ENCODE results near the gene LPAR4. TPM values are rescaled to one million over a fixed set of nuclear protein-coding genes. Genes with fewer than 3 reads are reported as not detected.
"Not testable (repeated sequence)": the region's sequence is repeated elsewhere in the genome, so short reads cannot be mapped to it uniquely, and the experiment has no call there.

The LPAR4 gene
- not detected in 2 replicates for total RNA-seq

- intact Hi-C loops (cut with micrococcal nuclease), result no loop called here
Observed at GRCh38 chrX:78747489-78747888, at the start of gene LPAR4. LPAR4 (plus strand) TSS chrX:78747720; CDS start chrX:78754870, 7,150 bp downstream.

- intact Hi-C loops (cut with micrococcal nuclease), result loop anchor here (5.0 kb wide), 2 partner anchors 149 to 376 kb away; no protein-coding TSS in a partner anchor
Observed at GRCh38 chrX:78706071-78706470, 41.4 kb upstream of the LPAR4 start.

- intact Hi-C loops (cut with micrococcal nuclease), result loop anchor here (5.0 kb wide), 2 partner anchors 151 to 374 kb away; no protein-coding TSS in a partner anchor
Observed at GRCh38 chrX:78708262-78708661, 39.3 kb upstream of the LPAR4 start.

- intact Hi-C loops (cut with micrococcal nuclease), result loop anchor here (5.0 kb wide), 2 partner anchors 152 to 373 kb away; no protein-coding TSS in a partner anchor
Observed at GRCh38 chrX:78708816-78709215, 38.7 kb upstream of the LPAR4 start.

GRCh38 chrX:78710171-78710570 lies 37.3 kb upstream of the LPAR4 start:
- intact Hi-C loops (cut with micrococcal nuclease), result no loop called here

- intact Hi-C loops (cut with micrococcal nuclease), result no loop called here
Observed at GRCh38 chrX:78712336-78712735, 35.2 kb upstream of the LPAR4 start.

GRCh38 chrX:78725287-78725686 lies 22.2 kb upstream of the LPAR4 start:
- intact Hi-C loops (cut with micrococcal nuclease), result no loop called here

- intact Hi-C loops (cut with micrococcal nuclease), result no loop called here
Observed at GRCh38 chrX:78746496-78746895, 1.0 kb upstream of the LPAR4 start.

GRCh38 chrX:78747971-78748370 lies 451 bp downstream of the LPAR4 start:
- intact Hi-C loops (cut with micrococcal nuclease), result no loop called here

- intact Hi-C loops (cut with micrococcal nuclease), result no loop called here
Observed at GRCh38 chrX:78748846-78749245, 1.3 kb downstream of the LPAR4 start.

- intact Hi-C loops (cut with micrococcal nuclease), result no loop called here
Observed at GRCh38 chrX:78753571-78753970, 6.1 kb downstream of the LPAR4 start.

- intact Hi-C loops (cut with micrococcal nuclease), result no loop called here
Observed at GRCh38 chrX:78754917-78755316, 7.4 kb downstream of the LPAR4 start.

GRCh38 chrX:78759081-78759480 lies 11.6 kb downstream of the LPAR4 start:
- intact Hi-C loops (cut with micrococcal nuclease), result no loop called here

GRCh38 chrX:78769101-78769755 lies 21.7 kb downstream of the LPAR4 start:
- intact Hi-C loops (cut with micrococcal nuclease), result no loop called here

- intact Hi-C loops (cut with micrococcal nuclease), result no loop called here
Observed at GRCh38 chrX:78769946-78770345, 22.4 kb downstream of the LPAR4 start.

- intact Hi-C loops (cut with micrococcal nuclease), result no loop called here
Observed at GRCh38 chrX:78796916-78797315, 49.4 kb downstream of the LPAR4 start.

- intact Hi-C loops (cut with micrococcal nuclease), result no loop called here
Observed at GRCh38 chrX:78800114-78800513, 52.6 kb downstream of the LPAR4 start.

- intact Hi-C loops (cut with micrococcal nuclease), result no loop called here
Observed at GRCh38 chrX:78800694-78801093, 53.2 kb downstream of the LPAR4 start.

- intact Hi-C loops (cut with micrococcal nuclease), result no loop called here
Observed at GRCh38 chrX:78801522-78801921, 54.0 kb downstream of the LPAR4 start.

- intact Hi-C loops (cut with micrococcal nuclease), result not testable (repeated sequence)
Observed at GRCh38 chrX:78802526-78802925, 55.0 kb downstream of the LPAR4 start.

Measured in T-helper 1 cell treated with Interleukin-12 subunit alpha and Interleukin-12 subunit beta and Interleukin-4 antibody, amounts not matched to agents 30 ng/mL and 1 ng/mL, for 36 hours (primary cell).